Stimulated activated CD4-positive, alpha-beta T cell treated with anti-CD3 and anti-CD28 coated beads, Interleukin-1b, Interleukin-23, amount 100 ng/mL, for 4 hours (primary cell): ENCODE results near the gene ZNF221.

Source experiments
- DNase-seq, 2 donors: peaks; one replicate each; pipeline ENCODE4 v3.0.0-alpha.2; 2020; ENCODE audit warnings: low read depth in 2 of 2

Gene ZNF221

DNA sequence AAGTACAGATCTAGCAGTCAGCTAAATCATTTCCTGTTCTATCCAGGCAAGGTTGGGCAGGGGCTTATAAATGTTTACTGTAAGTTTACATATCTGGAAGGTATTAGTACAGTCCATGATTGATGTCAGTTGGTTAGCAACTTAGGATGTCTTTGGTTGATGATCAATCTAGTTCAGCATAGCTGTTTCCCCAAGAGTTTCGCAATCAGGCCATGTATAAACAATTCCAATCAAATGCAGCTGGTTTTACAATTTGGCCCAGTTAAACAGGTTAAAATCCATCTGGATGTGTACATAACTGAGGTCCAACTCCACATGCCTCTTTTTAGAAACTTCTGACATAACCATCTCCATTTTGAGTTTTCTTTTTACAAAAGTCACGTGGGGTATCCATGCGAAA is 6.9 kb downstream of the ZNF221 start:
- no peak for DNase-seq

DNA sequence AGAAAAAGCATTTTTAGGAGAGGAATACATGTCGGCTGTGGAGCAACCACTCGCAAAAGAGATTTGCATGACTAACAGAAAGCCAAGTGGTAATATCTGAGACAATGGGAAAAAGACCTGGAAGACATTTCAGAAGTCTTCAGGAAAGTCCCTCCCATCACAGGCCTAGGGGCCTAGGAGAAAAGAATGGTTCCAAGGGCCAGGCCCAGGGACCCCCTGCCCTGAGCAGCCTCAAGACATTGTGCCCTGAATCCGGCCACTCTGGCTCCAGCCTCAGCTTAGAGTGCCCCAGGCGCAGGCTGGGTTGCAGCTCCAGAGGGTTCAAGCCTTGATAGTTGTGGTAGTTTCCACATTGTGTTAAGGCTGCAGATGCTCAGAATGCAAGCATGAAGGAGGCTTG is 9.4 kb downstream of the ZNF221 start:
- DNase-seq, result no peak

DNA sequence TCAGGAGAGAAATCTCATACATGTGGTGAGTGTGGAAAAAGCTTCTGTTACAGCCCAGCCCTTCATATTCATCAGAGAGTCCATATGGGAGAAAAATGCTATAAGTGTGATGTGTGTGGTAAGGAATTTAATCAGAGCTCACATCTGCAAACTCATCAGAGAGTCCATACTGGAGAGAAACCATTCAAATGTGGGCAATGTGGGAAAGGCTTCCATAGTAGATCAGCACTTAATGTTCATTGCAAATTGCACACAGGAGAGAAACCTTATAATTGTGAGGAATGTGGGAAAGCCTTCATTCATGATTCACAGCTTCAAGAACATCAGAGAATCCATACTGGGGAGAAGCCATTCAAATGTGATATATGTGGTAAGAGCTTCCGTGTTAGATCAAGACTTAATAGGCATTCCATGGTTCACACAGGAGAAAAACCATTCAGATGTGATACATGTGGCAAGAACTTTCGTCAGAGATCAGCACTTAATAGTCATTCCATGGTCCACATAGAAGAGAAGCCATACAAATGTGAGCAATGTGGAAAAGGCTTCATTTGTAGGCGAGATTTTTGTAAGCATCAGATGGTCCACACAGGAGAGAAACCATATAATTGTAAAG is 15.2 kb downstream of the ZNF221 start:
- no peak for DNase-seq

DNA sequence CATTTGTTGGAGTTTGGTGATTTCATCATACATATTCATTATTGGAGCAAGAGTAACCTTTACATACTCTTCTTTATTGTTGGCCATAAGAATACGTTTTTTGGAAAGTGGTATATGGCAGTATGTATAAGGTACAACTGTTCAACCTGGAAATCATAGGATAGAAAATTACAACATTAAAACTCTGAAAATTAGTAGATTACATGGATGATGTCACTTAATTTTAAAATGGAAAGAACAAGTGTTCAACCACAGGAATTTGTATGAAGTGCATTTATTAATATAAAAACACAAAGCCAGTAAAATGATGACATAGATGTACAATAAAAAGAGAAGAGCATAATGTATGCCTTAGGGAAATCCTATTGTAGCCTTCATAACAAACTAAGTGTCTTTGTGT is 25.7 kb downstream of the ZNF221 start:
- no peak for DNase-seq

DNA sequence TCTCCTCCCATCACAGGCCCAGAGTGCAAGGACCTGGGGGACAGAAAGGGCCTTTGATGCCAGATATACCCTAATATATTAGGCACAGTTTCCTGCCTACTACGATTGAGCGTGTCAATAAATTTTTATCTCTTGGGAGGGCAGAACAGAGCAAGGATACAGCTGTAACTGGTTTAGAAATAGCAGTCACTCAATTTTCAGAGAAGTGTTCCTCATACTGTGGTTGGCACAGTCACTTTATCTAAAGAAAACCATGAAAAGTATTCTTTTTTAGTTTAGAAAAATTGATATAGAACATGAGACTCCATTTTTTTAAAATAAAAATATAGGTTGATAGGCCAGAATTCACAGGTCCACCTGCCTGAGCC is 32.5 kb downstream of the ZNF221 start:
- DNase-seq, result no peak

DNA sequence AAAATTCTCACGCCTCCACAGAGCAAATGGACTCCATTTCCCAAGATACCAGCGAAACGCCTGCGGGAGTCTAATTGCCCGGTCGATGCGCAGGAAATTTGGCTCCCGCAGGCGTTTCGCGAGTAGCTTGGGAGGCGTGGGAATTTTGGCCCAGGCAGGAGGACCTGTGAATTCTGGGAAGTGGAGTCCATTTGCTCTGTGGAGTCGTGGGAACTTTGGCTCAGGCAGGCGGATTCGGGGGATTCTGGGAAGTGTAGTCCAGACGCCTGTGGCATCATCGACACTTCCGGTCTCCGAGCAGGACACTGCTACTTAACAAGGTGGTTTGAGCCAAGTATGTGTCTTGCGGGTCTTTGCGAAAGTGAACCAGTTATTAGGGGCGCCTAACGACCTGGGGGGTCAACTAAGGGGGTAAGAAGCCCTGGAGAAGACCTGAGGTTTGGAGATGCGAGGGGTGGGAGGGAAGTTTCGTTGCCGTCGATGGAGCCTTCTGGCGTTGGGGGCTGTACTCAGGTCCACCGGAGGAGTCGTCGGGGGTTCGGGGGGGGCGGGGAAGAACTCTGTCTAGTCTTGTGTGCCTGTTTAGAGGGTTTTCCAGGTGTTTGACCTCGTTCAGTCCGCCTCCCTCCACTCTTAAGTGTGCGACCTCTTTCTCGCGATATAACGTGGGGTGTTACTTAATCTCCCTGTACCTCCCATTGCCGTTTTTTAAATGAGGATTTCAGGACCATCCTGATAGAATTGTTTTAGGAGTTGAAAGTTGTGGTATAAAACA is 33.1 kb downstream of the ZNF221 start, which contains the start of gene ZNF155:
TSS of gene ZNF155 (plus strand) at position 277 of the 775 bp plus-strand sequence. CDS start 4,356 bp downstream, outside the sequence.
- peak; percentile 47 to 48 for DNase-seq

DNA sequence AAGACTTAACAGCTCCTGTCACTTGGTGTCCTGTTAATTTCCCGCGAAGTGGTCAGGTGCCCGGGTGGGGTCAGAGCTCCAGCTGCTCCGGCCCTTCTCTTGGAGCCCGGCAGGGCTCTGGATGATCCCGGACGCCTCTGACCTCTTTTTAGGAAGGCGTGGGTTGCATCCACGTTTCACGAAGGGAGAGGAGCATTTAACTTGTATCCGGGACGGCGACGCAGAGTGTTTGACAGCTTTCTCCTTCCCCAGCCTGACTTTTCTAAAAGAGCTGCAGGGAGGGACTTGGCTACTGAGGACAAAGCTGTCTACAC is 33.6 kb downstream of the ZNF221 start:
- no peak for DNase-seq

DNA sequence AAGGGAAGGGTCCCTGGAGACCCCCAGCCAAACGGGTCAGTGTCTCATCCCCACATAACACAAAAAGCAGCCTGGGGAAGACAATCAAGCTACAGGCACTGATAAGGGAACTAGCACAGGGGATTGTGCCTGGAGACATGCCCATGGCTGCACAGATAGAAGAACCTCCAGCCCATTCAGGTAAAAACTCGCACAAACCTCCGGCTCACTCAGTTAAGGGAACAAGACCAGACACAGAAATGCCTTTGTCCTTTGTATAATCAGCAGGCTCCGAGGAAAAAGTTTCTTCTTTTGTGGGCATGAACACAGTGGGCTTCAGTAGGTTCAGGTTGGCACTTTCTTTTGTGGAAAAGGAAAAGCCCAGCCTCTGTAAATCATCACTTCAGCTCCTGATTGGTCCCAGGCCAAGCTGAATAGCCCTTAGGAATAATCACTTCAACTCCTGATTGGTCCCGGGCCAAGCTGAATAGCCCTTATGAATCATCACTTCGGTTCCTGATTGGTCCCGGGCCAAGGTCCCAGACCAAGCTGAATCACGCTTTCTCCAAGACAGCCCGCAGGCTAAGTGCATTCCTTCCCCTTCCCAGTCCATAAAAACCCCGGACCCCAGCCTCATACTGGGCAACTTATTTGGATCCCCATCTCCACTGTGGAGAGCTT is 46.7 kb downstream of the ZNF221 start:
- DNase-seq, result no peak

DNA sequence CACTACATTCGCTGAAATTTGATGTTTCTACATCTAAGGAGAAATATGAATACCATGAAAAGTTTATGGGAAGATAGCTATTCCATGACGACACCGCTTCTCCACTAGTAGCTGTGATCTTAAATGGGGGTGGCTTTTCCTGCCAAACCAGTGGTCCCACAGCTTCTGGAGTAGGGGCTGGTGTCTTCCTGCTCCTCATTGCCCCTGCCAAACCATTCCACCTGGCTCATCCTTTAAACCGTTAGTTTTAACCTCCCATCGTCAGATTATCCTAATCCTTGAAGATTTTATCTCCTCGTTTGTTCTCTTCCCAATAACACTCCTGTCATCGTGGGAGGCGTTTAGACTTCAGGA is 51.2 kb downstream of the ZNF221 start:
- DNase-seq, result no peak

DNA sequence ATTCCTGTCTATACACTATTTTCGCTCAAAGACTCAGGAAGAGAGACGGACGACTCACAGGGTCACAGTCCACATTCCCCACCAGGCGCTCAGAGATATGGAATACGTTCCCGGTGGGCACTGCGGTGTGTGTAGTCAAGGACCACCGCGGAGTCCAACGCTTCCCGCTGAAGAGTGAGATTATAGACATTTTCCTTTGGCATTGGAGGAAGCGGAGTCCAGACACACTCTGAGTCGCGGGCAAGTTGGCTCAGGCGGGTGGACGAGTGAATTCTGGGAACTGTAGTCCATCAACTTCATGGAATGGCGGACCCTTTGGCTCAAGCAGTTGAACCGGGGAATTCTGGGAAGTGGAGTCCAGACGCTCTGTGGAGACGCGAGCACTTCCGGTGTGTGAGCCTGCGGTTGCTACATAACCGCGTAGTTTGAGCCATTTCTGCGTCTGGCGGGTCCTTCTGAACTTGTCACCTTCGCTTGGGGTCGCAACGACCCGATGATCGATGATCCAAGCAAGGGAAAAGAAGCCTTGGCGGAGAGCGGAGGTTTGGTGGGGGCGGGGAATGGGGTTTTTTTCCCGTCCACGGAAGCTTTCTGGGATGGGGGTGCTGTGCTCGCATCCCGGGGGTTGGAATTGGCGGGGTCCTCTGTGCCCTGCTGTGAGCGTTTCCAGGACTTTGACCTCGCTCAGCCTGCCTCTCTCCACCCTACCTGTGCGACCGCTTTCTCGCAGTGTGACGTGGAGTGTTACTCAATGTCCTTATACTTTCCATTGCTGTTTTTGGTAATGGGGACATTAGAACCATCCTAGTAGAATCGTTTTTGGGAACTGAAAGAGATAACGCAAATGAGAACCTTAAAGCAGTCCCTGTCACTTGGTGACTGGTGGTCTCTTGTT is 51.8 kb downstream of the ZNF221 start, which contains the start of gene ZNF230:
TSS of gene ZNF230 (plus strand) at position 392 of the 895 bp plus-strand sequence. CDS start 4,122 bp downstream, outside the sequence.
- DNase-seq, result peak; percentile 56 to 71

DNA sequence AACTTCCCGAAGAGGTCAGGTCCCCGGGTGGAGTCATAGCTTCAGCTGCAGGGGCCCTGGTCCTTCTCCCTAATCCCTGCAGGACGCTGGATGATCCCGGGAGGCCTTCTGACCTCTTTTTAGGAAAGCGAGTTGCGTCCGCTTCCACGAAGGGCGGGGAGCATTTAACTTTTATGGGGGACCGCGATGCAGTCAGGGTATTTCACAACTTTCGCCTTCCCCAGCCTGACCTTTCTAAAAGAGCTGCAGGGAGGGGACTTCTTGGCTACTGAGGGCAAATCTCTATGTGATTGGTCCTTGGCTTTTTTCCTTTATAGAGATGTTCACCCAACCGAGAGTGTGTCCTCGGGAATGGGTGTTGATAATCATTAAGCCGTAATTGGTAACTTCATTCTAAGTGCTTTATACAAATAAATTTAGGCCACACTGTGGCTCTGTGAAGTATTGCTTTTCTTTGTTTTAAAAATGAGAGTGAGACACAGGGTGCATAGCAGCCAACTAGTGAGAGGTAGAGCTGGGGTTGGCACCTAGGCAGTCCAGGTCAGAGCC is 52.5 kb downstream of the ZNF221 start:
- DNase-seq, result no peak

DNA sequence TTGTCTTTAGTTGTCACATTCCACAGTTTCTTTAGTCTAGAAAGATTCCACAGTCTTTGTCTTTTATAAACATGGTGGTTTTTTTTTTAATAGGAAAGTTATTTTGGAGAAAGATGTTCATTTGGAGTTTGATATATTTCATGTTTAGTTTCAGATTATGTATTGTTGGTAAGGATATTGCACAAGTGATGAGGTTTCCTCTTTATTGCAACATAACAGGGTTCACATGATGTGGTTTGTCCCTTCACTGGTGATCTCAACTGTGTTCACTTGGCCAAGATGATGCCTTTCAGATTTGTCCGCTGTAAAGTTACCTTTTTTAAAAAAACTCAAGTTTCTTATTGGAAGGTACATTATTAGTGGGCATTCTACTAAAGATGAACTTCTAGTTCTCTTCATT is 54.9 kb downstream of the ZNF221 start:
- DNase-seq, result no peak

DNA sequence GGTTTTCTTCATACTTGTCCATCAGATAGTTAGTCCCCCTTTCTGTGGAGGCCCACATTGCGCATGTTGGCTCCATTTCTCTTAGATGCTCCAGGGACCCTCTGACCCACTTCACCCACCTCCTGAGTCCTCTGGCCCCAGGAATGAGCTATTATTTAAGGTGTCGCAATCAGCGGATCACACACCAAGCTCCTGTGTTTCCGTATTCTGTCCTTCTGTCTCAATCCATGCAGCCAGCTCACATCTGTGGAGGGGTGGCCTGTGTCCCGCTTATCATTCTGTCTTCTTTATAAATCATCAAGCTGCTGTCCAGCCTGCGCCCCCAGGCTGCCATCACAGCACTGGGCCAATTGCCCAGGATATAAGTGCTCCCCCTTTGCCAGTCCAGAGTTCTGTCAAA is 56.4 kb downstream of the ZNF221 start:
- no peak for DNase-seq

DNA sequence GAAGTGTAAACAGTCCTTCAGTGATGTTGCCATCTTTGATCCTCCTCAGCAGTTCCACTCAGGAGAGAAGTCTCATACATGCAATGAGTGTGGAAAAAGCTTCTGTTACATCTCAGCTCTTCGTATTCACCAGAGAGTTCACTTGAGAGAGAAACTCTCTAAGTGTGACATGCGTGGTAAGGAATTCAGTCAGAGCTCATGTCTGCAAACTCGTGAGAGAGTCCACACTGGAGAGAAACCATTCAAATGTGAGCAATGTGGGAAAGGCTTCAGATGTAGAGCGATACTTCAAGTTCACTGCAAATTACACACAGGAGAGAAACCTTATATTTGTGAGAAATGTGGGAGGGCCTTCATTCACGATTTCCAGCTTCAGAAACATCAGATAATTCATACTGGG is 59.4 kb downstream of the ZNF221 start:
- no peak for DNase-seq
